Measurements from ENCODE around the gene IFI27. TPM values are rescaled to one million over a fixed set of nuclear protein-coding genes. Genes with fewer than 3 reads are reported as not detected.

Gene IFI27
- total and polyA plus RNA-seq, 12 donors = 15.9 to 1,446 (median 373) TPM

DNA sequence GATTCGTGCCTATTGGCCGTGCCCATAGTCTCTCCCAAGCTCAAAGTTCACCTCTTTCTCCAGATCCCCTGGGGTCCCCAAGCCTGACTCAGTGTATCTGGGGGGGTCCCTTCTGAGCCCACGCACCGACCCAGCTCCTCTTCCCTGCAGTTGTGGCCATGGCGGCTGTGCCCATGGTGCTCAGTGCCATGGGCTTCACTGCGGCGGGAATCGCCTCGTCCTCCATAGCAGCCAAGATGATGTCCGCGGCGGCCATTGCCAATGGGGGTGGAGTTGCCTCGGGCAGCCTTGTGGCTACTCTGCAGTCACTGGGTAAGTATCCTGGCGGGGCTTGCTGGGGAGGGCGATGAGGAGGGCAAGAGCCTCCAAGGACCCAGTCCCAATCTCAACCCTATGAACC lies 5.1 kb downstream of the IFI27 start:
- peaks cover 40 to 42% of the 10 kb centered on the region in 2 donors for H3K4me1 ChIP-seq (replicated peaks in 1 of 2)
- no peaks in the 10 kb centered on the region for H3K9me3 ChIP-seq (replicated peaks in 1 of 3)
- TF ChIP-seq, protein P1, sequence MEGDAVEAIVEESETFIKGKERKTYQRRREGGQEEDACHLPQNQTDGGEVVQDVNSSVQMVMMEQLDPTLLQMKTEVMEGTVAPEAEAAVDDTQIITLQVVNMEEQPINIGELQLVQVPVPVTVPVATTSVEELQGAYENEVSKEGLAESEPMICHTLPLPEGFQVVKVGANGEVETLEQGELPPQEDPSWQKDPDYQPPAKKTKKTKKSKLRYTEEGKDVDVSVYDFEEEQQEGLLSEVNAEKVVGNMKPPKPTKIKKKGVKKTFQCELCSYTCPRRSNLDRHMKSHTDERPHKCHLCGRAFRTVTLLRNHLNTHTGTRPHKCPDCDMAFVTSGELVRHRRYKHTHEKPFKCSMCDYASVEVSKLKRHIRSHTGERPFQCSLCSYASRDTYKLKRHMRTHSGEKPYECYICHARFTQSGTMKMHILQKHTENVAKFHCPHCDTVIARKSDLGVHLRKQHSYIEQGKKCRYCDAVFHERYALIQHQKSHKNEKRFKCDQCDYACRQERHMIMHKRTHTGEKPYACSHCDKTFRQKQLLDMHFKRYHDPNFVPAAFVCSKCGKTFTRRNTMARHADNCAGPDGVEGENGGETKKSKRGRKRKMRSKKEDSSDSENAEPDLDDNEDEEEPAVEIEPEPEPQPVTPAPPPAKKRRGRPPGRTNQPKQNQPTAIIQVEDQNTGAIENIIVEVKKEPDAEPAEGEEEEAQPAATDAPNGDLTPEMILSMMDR (IDR thresholded peaks at IDR 0.05) = no peak
- no peak for TF ChIP-seq POLR2A (IDR thresholded peaks at IDR 0.05)
- intact Hi-C loops (cut with DNase I) = no loop called here
- H3K27me3 ChIP-seq = no peaks in the 10 kb centered on the region
- WGBS, 4 donors = 75 to 91% (median 86%) methylated on average over 7 to 15 of the region's 15 CpGs
- DNase-seq = peak in 1 of 7 donors; percentile 16
- no peak overlapping the region for H3K4me3 ChIP-seq
- no peaks in the 10 kb centered on the region for H3K36me3 ChIP-seq (replicated peaks in 1 of 2)
- peak overlapping the region in 4 of 5 donors; percentile 58 to 96 (median 72) for H3K27ac ChIP-seq

DNA sequence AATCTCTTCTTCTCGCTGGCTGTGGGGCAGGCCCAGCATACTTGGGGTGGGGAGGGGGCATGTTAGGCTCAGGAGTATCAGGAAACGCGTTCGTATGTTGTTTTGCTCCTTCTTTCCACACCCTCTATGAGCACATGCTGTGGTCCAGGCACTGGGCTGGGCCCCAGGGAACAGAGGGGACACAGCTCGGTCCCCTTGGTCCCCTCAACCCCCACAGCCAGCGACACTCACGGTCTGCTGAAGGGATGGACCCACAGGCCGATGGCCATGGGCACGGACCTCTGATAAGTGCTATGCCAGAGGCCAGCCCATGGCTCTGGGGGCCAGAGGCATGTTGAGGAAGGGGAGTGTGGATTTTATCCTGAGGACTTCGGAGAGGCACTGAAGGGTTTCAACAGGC lies 6.2 kb downstream of the IFI27 start:
- no peaks in the 10 kb centered on the region for H3K9me3 ChIP-seq (replicated peaks in 1 of 3)
- no peak overlapping the region for H3K4me3 ChIP-seq
- 87 to 91% (median 88%) methylated on average over 9 to 10 of the region's 10 CpGs for WGBS, 4 donors
- H3K27ac ChIP-seq = no peak overlapping the region
- peaks cover 34 to 36% of the 10 kb centered on the region in 2 donors for H3K4me1 ChIP-seq (replicated peaks in 1 of 2)
- H3K27me3 ChIP-seq = no peaks in the 10 kb centered on the region
- intact Hi-C loops (cut with DNase I) = no loop called here
- no peaks in the 10 kb centered on the region for H3K36me3 ChIP-seq (replicated peaks in 1 of 2)
- no peak for DNase-seq
- no peak for TF ChIP-seq POLR2A (IDR thresholded peaks at IDR 0.05)
- TF ChIP-seq, protein P1 (IDR thresholded peaks at IDR 0.05) = no peak

DNA sequence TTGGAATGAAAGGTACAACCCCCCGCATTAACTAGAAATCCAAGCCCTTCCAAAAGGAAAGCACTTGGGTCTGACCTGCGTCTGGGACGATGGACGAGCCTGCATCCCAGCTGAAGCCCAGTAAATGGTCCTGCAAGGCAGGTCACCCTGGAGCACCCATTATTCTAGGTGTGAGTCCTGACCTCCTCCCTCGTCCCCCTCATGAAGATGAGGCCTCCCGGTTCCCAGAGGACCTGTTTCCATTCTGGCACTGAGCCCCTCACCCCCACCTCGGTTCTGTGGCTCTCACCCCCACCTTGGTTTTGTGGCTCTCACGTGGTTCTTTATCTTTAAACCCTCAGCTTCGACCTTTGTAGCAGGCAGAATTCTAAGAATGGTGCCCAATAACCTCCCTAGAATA lies 7.3 kb downstream of the IFI27 start:
- TF ChIP-seq POLR2A (IDR thresholded peaks at IDR 0.05) = no peak
- TF ChIP-seq, protein P1 (IDR thresholded peaks at IDR 0.05) = no peak
- WGBS, 4 donors = 81 to 90% (median 84%) methylated on average over 9 of the region's 9 CpGs
- Histone ChIP-seq H3K36me3 (replicated peaks in 1 of 2) (no peaks in the 10 kb centered on the region), H3K27ac (no peak overlapping the region), H3K4me1 (replicated peaks in 1 of 2) (peaks cover 28 to 29% of the 10 kb centered on the region in 2 donors), H3K4me3 (no peak overlapping the region), H3K9me3 (replicated peaks in 1 of 3) (no peaks in the 10 kb centered on the region), H3K27me3 (no peaks in the 10 kb centered on the region)
- peak in 1 of 7 donors; percentile 3 for DNase-seq
- intact Hi-C loops (cut with DNase I) = no loop called here

DNA sequence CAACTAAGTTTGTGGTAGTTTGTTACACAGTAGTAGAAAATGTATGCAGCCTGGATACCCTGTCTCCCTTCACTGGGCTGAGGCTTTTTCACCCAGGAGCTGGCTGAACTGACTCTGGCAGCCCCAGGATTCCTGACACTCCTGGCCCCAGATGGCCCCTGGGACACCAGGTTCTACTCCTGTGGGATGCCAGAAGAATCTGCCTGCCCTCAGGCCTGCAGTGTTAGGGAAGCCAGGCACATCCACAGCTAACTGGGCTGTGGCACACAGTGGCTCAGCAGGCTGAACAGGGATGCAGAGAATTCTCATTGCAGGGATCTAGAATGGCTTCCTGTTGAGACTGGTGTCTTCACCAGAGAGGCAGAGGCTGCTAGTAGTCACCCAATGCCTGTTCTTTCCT lies 8.5 kb downstream of the IFI27 start:
- no peaks in the 10 kb centered on the region for H3K27me3 ChIP-seq
- no peaks in the 10 kb centered on the region for H3K36me3 ChIP-seq (replicated peaks in 1 of 2)
- H3K9me3 ChIP-seq (replicated peaks in 1 of 3) = no peaks in the 10 kb centered on the region
- no peak overlapping the region for H3K4me3 ChIP-seq
- H3K4me1 ChIP-seq (replicated peaks in 1 of 2) = peaks cover 16 to 17% of the 10 kb centered on the region in 2 donors
- intact Hi-C loops (cut with DNase I) = no loop called here
- no peak overlapping the region for H3K27ac ChIP-seq
- TF ChIP-seq POLR2A (IDR thresholded peaks at IDR 0.05) = no peak
- TF ChIP-seq, protein P1 (IDR thresholded peaks at IDR 0.05) = no peak
- peak in 1 of 7 donors; percentile 9 for DNase-seq

Measured in adrenal gland (tissue), 12 donors.